ENCODE measurements around the gene ARSB. TPM values are rescaled to one million over a fixed set of nuclear protein-coding genes. Genes with fewer than 3 reads are reported as not detected.

Gene ARSB
- total RNA-seq, 4 donors from 2014 or later, result 4.2 to 10.7 (median 7.3) TPM

DNA sequence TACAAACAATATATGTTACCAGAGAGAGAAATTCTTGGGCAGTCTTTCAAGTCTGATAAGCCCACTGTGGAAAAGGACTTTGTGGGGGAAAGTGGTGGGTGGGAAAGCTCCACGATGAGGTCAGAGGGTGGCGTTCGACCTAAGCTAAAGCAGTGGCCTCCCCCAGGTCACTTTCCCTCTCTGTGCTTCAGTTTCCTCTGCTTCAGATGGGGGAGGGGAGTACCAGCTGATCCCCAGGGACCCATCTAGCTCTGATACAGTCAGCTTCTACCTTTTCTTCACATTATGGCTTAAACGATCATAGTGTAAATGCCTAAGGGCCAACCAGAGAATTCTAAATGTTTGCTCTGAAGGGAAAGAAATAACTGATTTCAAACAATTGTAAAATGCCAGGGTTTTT lies 36.6 kb upstream of the ARSB start:
- peaks cover 0 to 8% (median 0%) of the 10 kb centered on the region in 4 donors for H3K4me1 ChIP-seq
- no peak overlapping the region for H3K27ac ChIP-seq
- TF ChIP-seq POLR2A (IDR thresholded peaks at IDR 0.05), result no peak
- TF ChIP-seq, protein P1, sequence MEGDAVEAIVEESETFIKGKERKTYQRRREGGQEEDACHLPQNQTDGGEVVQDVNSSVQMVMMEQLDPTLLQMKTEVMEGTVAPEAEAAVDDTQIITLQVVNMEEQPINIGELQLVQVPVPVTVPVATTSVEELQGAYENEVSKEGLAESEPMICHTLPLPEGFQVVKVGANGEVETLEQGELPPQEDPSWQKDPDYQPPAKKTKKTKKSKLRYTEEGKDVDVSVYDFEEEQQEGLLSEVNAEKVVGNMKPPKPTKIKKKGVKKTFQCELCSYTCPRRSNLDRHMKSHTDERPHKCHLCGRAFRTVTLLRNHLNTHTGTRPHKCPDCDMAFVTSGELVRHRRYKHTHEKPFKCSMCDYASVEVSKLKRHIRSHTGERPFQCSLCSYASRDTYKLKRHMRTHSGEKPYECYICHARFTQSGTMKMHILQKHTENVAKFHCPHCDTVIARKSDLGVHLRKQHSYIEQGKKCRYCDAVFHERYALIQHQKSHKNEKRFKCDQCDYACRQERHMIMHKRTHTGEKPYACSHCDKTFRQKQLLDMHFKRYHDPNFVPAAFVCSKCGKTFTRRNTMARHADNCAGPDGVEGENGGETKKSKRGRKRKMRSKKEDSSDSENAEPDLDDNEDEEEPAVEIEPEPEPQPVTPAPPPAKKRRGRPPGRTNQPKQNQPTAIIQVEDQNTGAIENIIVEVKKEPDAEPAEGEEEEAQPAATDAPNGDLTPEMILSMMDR (IDR thresholded peaks at IDR 0.05), result no peak

DNA sequence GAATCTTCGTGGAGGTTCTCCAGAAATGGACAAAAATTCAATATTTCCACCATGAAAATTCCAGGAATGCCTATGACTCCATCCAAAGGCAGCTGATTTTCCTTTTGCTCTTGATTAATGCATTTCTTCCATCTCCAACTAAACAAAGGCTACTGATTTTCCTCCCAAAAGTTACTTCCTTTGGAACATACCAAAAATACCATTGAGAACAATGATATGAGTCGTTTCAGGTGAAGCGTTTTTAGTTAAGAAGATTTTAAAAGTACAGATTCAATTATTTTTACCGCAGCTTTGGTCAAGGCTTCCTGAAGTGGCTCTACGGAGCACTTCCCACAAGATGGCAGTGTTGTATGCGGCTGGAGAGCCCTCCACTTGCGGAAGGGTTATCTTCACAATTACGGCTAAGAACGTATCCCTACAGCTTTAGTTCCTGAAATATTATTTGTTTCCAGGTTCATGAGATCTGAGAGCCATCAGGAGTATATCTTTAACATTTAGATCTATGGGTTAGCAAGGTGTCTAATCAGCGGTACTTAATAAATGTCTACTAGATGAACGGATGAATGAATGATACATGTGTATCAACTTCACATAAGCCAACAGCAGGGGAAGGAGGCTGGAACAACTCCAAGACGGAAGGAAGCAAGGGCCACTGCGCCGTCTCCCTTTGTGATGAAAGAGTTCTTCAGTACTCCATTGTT lies 35.9 kb upstream of the ARSB start:
- Histone ChIP-seq H3K4me1 (peaks cover 0 to 8% (median 0%) of the 10 kb centered on the region in 4 donors), H3K27ac (no peak overlapping the region), H3K9me3 (no peaks in the 10 kb centered on the region), H3K4me3 (peak overlapping the region in 1 of 4 donors; percentile 8), H3K27me3 (no peaks in the 10 kb centered on the region), H3K36me3 (no peaks in the 10 kb centered on the region)
- TF ChIP-seq, protein P1 (IDR thresholded peaks at IDR 0.05), result peak in 5 of 6 experiments; percentile 28 to 63 (median 59)
- no peak for TF ChIP-seq POLR2A (IDR thresholded peaks at IDR 0.05)
- peak in 1 of 3 donors; percentile 73 for DNase-seq

More for the DNA sequence above, 36.6 kb upstream of the ARSB start:
- Histone ChIP-seq H3K27me3 (no peaks in the 10 kb centered on the region), H3K4me3 (no peak overlapping the region), H3K36me3 (no peaks in the 10 kb centered on the region), H3K9me3 (no peaks in the 10 kb centered on the region)
- no peak for DNase-seq

DNA sequence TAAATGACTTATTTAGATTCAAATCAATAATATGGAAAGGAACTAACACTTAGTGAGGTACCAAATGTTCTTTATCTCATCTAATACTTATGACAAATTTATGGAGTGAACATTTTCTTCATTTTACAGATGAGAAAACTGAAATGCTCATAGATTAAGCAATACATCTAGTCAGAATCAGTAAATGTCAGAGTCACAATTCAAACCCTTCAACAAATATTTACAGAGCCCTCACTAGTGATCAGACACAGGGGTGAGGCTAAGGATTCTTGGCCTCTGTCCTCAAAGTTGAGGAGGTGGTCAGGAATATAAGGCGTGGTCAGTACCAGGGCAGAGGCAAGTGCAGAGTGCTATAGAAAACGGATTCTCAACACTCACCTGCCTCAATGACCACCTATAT lies 29.5 kb upstream of the ARSB start:
- no peak for TF ChIP-seq POLR2A (IDR thresholded peaks at IDR 0.05)
- TF ChIP-seq, protein P1 (IDR thresholded peaks at IDR 0.05), result no peak
- no peak overlapping the region for H3K27ac ChIP-seq
- no peaks in the 10 kb centered on the region for H3K4me1 ChIP-seq
- no peak for DNase-seq
- H3K36me3 ChIP-seq, result no peaks in the 10 kb centered on the region
- peaks cover 0 to 7% (median 0%) of the 10 kb centered on the region in 4 donors for H3K9me3 ChIP-seq
- H3K27me3 ChIP-seq, result no peaks in the 10 kb centered on the region
- no peak overlapping the region for H3K4me3 ChIP-seq

DNA sequence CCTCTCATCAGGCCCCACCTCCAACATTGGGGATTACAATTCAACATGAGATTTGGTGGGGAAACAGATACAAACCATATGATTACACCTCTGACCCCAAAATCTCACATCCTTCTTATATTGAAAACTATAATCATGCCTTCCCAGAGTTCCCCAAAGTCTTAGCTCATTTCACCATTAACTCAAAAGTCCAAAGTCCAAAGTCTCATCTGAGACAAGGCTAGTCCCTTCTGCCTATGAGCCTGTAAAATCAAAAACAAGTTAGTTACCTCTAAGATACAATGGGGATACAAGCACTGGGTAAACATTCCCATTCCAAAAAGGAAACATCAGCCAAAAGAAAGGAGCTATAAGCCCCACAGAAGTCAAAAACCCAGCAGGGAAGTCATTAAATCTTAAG lies 26.8 kb upstream of the ARSB start:
- no peak overlapping the region for H3K27ac ChIP-seq
- no peaks in the 10 kb centered on the region for H3K27me3 ChIP-seq
- DNase-seq, result no peak
- H3K4me1 ChIP-seq, result no peaks in the 10 kb centered on the region
- TF ChIP-seq POLR2A (IDR thresholded peaks at IDR 0.05), result no peak
- TF ChIP-seq, protein P1 (IDR thresholded peaks at IDR 0.05), result no peak
- H3K9me3 ChIP-seq, result peaks cover 0 to 7% (median 0%) of the 10 kb centered on the region in 4 donors
- H3K36me3 ChIP-seq, result no peaks in the 10 kb centered on the region
- no peak overlapping the region for H3K4me3 ChIP-seq

DNA sequence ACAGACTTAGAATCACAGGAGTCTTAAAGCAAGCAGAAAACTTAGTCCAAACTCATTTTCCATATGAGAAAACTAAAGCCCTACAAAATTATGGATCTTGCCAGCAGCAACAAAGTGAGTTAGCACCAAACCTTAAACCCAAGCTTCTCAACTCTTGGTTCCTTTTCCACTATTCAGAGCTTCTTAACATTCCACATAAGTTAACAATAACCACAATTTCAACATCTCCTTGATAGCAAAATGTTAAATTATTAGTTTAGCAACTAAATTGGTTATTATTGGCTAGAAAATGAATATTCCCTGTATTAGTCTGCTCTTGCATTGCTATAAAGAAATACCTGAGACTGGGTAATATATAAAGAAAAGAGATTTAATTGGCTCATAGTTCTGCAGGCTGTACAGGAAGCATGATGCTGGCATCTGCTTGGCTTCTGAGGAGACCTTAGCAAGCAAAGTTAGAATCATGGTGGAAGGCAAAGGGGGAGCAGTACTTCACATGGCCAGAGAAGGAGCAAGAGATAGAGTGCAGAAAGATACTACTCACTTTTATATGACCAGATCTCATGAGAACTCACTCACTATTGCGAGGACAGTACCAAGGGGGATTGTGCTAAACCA lies 26.2 kb upstream of the ARSB start:
- no peaks in the 10 kb centered on the region for H3K36me3 ChIP-seq

More for the DNA sequence above, 26.2 kb upstream of the ARSB start:
- Histone ChIP-seq H3K4me3 (no peak overlapping the region), H3K27ac (no peak overlapping the region), H3K4me1 (no peaks in the 10 kb centered on the region), H3K27me3 (no peaks in the 10 kb centered on the region), H3K9me3 (peaks cover 0 to 7% (median 0%) of the 10 kb centered on the region in 4 donors)
- DNase-seq, result no peak
- TF ChIP-seq POLR2A (IDR thresholded peaks at IDR 0.05), result no peak
- TF ChIP-seq, protein P1 (IDR thresholded peaks at IDR 0.05), result no peak
